AG08396 (cell line): Measurements from ENCODE around the gene SERINC5.
"Not testable (repeated sequence)": the region's sequence is repeated elsewhere in the genome, so short reads cannot be mapped to it uniquely, and the experiment has no call there.

Experiments
- DNase-seq: peaks from one replicate; pipeline ENCODE4 v3.0.0; 2012; ENCODE audit warnings: low spot score, mixed read lengths

Gene SERINC5

GRCh38 chr5:80255811-80256712, at the start of gene SERINC5:
TSS of gene SERINC5 (minus strand) at chr5:80256048. CDS start at chr5:80255922, 126 bp downstream.
- peak; percentile 94 for DNase-seq

- no peak for DNase-seq
These were observed 46.8 kb upstream of the SERINC5 start for GRCh38 chr5:80302636-80303035.

DNA sequence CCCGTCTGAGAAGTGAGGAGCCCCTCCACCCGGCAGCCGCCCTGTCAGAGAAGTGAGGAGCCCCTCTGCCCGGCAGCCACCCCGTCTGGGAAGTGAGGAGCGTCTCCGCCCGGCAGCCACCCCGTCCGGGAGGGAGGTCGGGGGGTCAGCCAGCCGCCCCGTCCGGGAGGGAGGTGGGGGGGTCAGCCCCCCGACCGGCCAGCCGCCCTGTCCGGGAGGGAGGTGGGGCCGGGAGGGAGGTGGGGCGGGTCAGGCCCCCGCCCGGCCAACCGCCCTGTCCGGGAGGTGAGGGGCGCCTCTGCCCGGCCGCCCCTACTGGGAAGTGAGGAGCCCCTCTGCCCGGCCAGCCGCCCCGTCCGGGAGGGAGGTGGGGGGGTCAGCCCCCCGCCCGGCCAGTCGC, 45.5 kb upstream of the SERINC5 start:
- not testable (repeated sequence) for DNase-seq

- not testable (repeated sequence) for DNase-seq
These were observed 44.9 kb upstream of the SERINC5 start for GRCh38 chr5:80300796-80301195.

DNA sequence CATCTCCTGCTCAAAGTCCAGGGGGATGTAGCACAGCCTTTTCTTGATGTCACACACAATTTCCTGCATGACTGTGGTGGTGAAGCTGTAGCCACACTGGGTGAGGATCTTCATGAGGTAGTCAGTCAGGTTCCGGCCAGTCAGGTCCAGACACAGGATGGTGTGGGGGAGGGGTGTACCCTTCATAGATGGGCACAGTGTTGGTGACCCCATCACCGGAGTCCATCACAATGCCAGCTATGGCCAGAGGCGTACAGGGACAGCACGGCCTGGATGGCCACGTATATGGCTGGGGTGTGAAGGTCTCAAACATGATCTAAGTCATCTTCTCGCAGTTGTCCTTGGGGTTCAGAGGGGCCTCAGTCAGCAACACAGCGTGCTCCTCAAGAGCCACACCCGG, 44.3 kb upstream of the SERINC5 start:
- DNase-seq: no peak

DNA sequence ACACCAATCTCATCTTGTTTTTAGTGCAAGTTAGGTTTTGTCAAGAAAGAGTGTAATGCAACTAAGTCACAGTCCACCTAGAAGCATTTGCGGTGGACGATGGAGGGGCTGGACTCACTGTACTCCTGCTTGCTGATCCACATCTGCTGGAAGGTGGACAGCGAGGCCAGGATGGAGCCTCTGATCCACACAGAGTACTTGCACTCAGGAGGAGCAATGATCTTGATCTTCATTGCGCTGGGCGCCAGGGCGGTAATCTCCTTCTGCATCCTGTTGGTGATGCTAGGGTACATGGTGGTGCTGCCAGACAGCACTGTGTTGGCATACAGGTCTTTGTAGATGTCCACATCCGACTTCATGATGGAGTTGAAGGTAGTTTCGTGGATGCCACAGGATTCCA, 43.8 kb upstream of the SERINC5 start:
- no peak for DNase-seq

DNA sequence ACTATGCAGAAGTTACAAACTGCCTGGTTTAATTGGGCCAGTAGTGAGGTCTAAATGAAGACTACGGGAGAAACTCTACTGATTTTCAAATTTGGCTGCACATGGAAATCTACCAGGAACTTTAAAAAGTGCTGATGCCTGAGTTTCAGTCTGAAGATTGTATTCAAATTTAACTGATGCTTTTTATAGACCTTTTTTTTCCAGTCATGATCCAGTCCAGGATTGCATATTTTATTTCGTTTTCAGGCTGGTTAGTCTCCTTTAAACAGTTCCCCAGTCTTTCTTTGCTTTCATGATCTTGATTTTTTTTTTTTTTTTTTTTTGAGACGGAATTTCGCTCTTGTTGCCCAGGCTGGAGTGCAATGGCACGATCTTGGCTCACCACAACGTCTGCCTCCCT, 40.3 kb upstream of the SERINC5 start:
- DNase-seq: no peak

GRCh38 chr5:80291761-80292160, 35.9 kb upstream of the SERINC5 start:
- DNase-seq: no peak

GRCh38 chr5:80289320-80289719, 33.5 kb upstream of the SERINC5 start:
- DNase-seq: no peak

GRCh38 chr5:80288177-80288576, 32.3 kb upstream of the SERINC5 start:
- DNase-seq: no peak

- no peak for DNase-seq
These were observed 28.9 kb upstream of the SERINC5 start for GRCh38 chr5:80284720-80285119.

GRCh38 chr5:80283360-80283759, 27.5 kb upstream of the SERINC5 start:
- no peak for DNase-seq

- DNase-seq: no peak
These were observed 26.2 kb upstream of the SERINC5 start for GRCh38 chr5:80282054-80282453.

DNA sequence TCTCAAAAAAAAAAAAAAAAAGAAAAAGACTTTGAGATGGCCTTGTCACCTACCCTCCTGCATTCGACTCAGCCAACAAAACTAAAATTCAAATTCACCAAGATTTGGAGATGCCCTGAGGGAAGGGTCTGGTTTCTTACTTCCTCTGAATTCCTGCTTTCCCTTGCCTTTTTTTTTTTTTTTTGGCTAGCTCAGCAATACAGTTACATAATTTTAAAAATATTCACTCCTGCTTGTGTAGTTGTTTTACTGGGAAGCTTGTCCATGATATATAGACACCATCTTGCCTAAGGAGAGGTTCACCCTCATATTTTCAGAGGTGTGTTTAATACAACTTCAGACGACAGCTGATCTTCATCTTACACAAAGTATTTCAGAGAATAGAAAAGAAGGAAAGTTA, 21.3 kb upstream of the SERINC5 start:
- no peak for DNase-seq

GRCh38 chr5:80276186-80276585, 20.3 kb upstream of the SERINC5 start:
- no peak for DNase-seq

DNA sequence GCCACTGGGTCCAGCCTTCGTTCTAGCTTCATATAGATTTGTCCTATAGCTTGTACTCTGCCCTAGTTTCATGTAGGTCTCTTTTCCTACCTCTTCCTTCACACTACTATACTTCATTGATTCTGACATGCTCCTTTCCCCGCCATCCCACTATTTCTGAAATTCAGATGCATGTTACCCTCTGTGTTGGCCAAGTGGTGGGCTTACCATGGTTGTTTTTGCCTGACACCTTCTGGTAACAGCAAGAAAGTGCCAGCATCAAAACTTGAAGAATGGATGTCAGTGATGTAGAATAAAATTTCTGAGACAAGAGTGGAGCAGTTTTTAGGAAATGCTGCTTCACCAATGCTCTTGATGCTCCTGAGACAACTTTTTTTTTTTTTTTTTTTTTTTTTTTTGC, 19.5 kb upstream of the SERINC5 start:
- DNase-seq: no peak

DNA sequence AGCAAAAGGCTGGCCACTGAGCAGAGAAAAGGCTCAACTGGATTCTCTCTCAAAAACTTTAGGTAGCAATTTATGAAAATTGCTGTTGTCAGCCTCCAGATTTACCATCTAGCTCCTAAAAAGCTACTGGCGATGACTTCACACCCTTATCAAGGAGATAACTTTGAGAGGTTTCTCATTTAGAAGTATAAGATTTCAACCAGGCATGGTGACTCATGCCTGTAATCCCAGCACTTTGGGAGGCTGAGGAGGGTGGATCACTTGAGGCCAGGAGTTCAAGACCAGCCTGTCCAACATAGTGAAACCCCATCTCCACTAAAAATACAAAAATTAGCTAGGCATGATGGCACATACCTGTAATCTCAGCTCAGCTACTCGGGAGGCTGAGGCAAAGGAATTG, 14.7 kb upstream of the SERINC5 start:
- not testable (repeated sequence) for DNase-seq

DNA sequence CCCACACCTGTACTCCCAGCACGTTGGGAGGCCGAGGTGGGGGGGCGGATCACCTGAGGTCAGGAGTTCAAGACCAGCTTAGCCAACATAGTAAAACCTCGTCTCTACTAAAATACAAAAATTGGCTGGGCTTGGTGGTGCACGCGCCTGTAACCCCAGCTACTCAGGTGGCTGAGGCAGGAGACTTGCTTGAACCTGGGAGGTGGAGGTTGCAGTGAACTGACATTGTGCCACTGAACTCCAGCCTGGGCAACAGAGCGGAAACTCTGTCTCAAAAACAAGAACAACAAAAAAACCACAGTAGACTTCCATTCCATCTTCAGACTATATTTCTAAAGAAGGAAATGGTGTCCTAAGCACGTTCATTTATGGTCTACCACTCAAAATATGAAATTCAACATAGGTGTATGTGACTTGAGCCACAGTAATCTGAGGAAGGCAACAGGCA, 14.2 kb upstream of the SERINC5 start:
- DNase-seq: no peak

GRCh38 chr5:80268916-80269315, 13.1 kb upstream of the SERINC5 start:
- DNase-seq: no peak

GRCh38 chr5:80266566-80266965, 10.7 kb upstream of the SERINC5 start:
- DNase-seq: no peak

- DNase-seq: no peak
These were observed 4.6 kb upstream of the SERINC5 start for GRCh38 chr5:80260461-80260860.

DNA sequence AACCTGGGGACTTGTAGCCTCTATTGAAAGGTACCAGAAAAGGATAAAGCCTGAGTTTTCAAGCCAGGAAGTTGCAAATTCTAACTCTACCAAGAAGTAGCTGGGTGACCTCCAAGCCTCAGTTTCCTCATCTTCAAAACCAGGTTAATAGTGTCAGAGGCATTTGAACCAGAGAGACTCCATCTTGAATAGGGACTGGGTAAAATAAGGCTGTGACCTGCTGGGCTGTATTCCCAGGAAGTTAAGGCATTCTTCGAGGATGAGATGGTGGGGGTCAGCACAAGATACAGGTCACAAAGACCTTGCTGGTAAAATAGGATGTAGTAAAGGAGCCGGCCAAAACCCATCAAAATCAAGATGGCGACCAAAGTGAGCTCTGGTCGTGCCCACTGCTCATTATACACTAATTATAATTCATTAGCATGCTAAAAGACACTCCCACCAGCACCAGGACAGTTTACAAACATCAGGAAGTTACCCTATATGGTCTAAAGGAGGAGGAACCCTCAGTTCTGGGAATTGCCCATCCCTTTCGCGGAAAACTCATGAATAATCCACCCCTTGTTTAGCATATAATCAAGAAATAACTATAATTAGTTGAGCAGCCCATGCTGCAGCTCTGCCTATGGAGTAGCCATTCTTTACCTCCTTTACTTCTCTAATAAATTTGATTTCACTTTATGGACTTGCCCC, 3.8 kb upstream of the SERINC5 start:
- no peak for DNase-seq

DNA sequence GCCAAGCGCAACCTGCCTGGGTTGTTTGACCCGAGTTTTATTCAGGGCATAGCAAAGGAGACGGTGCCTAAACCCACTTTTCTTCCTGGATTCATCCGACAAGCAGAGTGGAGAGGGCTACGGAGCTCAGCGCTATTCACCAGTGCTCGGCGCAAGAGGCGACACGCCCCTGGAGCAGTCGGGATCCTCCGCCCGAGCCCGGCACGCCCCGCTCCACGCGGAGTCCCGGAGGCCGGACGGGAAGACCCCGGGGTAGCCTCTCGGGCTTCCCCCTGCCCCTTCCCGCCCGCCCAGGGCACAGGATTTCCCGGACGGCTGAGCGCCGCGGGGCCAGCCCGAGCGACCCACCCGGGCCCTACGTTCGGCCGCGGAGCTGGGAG, 427 bp downstream of the SERINC5 start:
- peak; percentile 83 for DNase-seq
